A172 (cell line): ENCODE results near the gene NEURL2. TPM values are rescaled to one million over a fixed set of nuclear protein-coding genes. Genes with fewer than 3 reads are reported as not detected.

ENCODE experiments used
- DNase-seq: peaks from one replicate; pipeline ENCODE4 v3.0.0-alpha.2; 2015; ENCODE audit warnings: low spot score
- total RNA-seq: library from RNA; depleted of rRNA; stranded (reverse); fragments of >200 nt; shearing (Covaris generic); gene quantifications from 2 replicates; pipeline ENCODE4 v1.2.3, GENCODE V29; 2014; rRNA removed

NEURL2 gene
- total RNA-seq, 1 experiment from 2014 or later, result 3.1 TPM

- no peak for DNase-seq
These were observed 49.4 kb downstream of the NEURL2 start for GRCh38 chr20:45841407-45842129.

- no peak for DNase-seq
These were observed 50.3 kb downstream of the NEURL2 start for GRCh38 chr20:45840700-45841198.

Other genes starting within 250 kb of the NEURL2 start
- gene WFDC11, start 221.0 kb downstream of the NEURL2 start, total RNA-seq, result not detected in 2 replicates
- not detected in 2 replicates for gene WFDC13, start 189.2 kb downstream of the NEURL2 start, total RNA-seq
- gene WFDC10B, start 186.2 kb downstream of the NEURL2 start, total RNA-seq, result 0.98 TPM in 1 of 2 replicates, not detected in the other
- gene SPINT4, start 168.9 kb downstream of the NEURL2 start, total RNA-seq, result not detected in 2 replicates
- gene WFDC3, start 99.3 kb downstream of the NEURL2 start, total RNA-seq, result 3.0 TPM in 1 of 2 replicates, not detected in the other
- 43.9 and 59.9 TPM in 2 replicates for gene DNTTIP1, start 99.3 kb downstream of the NEURL2 start, total RNA-seq
- 206 and 210 TPM in 2 replicates for gene UBE2C, start 78.6 kb downstream of the NEURL2 start, total RNA-seq
- not detected in 2 replicates for gene TNNC2, start 63.9 kb downstream of the NEURL2 start, total RNA-seq
- gene SNX21, start 57.4 kb downstream of the NEURL2 start, total RNA-seq, result 50.0 and 59.2 TPM in 2 replicates
- 60.9 and 71.1 TPM in 2 replicates for gene ACOT8, start 33.8 kb downstream of the NEURL2 start, total RNA-seq
- 4.2 and 4.8 TPM in 2 replicates for gene ZSWIM3, start 33.6 kb downstream of the NEURL2 start, total RNA-seq
- gene ZSWIM1, start 10.0 kb downstream of the NEURL2 start, total RNA-seq, result 7.7 and 10.0 TPM in 2 replicates
- gene SPATA25, start 3.6 kb downstream of the NEURL2 start, total RNA-seq, result 0.21 TPM in 1 of 2 replicates, not detected in the other
- gene CTSA, start 127 bp upstream of the NEURL2 start, total RNA-seq, result 114 and 142 TPM in 2 replicates
- 2.1 and 3.9 TPM in 2 replicates for gene PLTP, start 20.9 kb upstream of the NEURL2 start, total RNA-seq
- gene PCIF1, start 43.5 kb upstream of the NEURL2 start, total RNA-seq, result 7.0 and 9.3 TPM in 2 replicates
- gene ZNF335, start 81.0 kb upstream of the NEURL2 start, total RNA-seq, result 11.3 and 11.5 TPM in 2 replicates
- gene MMP9, start 117.7 kb upstream of the NEURL2 start, total RNA-seq, result 0.26 and 0.71 TPM in 2 replicates
- gene SLC12A5, start 138.0 kb upstream of the NEURL2 start, total RNA-seq, result 0.90 and 3.4 TPM in 2 replicates
- 31.2 and 40.3 TPM in 2 replicates for gene NCOA5, start 198.8 kb upstream of the NEURL2 start, total RNA-seq
- gene CD40, start 227.1 kb upstream of the NEURL2 start, total RNA-seq, result not detected in 2 replicates